ENCODE data around the gene TOGARAM2.

The TOGARAM2 gene

DNA sequence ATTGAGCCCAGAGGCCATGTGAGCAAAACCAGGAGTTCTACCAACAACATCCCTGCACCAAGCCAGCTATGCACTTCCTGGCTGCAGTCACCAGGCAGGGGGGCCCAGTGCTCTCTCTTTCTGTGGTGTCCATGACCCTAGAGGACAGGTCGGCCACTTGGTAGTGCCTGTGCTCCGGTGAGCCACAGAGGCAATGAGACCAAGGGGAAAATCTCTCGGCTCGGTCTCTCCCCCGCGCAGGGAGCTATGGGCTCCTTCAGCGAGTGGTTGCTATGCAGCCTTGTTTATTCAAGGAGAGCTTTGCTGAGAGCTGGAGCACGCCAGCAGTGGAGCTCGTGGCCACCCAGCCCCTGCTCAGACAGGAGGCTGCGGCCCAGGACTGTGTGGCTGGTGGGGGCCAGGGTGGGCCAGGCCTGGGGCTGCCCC, at the start of gene TOGARAM2:
TOGARAM2 (plus strand) TSS at position 283 of the 426 bp plus-strand sequence. CDS start 13,537 bp downstream, outside the sequence.
- no peak within 1 kb of the TSS for H3K4me3 ChIP-seq (ENCODE audit: low read depth, low read length)
- TF ChIP-seq, protein P1, sequence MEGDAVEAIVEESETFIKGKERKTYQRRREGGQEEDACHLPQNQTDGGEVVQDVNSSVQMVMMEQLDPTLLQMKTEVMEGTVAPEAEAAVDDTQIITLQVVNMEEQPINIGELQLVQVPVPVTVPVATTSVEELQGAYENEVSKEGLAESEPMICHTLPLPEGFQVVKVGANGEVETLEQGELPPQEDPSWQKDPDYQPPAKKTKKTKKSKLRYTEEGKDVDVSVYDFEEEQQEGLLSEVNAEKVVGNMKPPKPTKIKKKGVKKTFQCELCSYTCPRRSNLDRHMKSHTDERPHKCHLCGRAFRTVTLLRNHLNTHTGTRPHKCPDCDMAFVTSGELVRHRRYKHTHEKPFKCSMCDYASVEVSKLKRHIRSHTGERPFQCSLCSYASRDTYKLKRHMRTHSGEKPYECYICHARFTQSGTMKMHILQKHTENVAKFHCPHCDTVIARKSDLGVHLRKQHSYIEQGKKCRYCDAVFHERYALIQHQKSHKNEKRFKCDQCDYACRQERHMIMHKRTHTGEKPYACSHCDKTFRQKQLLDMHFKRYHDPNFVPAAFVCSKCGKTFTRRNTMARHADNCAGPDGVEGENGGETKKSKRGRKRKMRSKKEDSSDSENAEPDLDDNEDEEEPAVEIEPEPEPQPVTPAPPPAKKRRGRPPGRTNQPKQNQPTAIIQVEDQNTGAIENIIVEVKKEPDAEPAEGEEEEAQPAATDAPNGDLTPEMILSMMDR (IDR thresholded peaks at IDR 0.05; ENCODE audit: low read depth, low read length), result no peak
- peak; percentile 41 for DNase-seq (ENCODE audit: low read depth, low spot score)
- in situ Hi-C loops (cut with HindIII; ENCODE audit: low sequenced_read_pairs), result no loop called here

DNA sequence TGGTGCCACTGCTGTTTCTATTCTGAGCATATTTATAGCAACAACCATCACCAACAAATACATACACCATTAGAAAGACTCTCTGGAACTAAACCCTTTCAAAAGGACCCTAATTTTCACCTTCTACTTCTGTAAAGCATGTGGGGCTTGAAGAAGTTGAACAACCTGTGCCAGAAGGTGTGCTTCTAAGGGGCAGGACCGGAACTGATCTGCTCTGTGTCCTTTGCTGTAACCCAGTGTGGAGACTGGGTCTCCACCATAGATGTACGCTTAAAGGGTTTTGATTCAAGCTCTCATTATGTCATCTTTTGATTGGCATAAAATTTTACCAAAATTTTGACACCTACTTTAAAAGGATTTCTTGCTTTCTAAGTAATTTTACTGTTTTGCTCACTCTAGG, 46.3 kb upstream of the TOGARAM2 start:
- no peak for DNase-seq (ENCODE audit: low read depth, low spot score)
- in situ Hi-C loops (cut with HindIII; ENCODE audit: low sequenced_read_pairs), result no loop called here
- TF ChIP-seq, protein P1 (IDR thresholded peaks at IDR 0.05; ENCODE audit: low read depth, low read length), result no peak

DNA sequence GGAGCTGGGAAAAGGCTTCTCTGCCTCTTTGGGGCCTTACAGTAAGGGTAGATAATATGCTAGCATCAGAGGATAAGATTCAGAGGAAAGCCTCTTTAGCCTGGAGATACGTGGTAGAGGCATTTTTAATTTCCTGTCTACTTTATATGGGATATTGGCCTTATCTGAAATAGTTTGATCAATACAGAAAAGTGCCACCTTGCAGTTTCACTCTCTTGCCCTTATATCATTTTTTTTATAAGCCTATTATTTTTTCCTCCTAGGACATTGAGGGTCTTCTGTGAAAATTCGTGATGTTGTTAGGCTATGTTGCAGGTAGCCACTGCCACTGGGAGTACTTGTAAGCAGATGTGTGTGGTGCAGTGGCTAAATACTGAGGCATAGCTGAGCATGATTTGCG, 40.1 kb upstream of the TOGARAM2 start:
- in situ Hi-C loops (cut with HindIII; ENCODE audit: low sequenced_read_pairs), result no loop called here
- H3K4me3 ChIP-seq (ENCODE audit: low read depth, low read length), result no peak overlapping the region
- TF ChIP-seq, protein P1 (IDR thresholded peaks at IDR 0.05; ENCODE audit: low read depth, low read length), result no peak
- no peak for DNase-seq (ENCODE audit: low read depth, low spot score)

More for the DNA sequence above, 46.3 kb upstream of the TOGARAM2 start:
- no peak overlapping the region for H3K4me3 ChIP-seq (ENCODE audit: low read depth, low read length)

DNA sequence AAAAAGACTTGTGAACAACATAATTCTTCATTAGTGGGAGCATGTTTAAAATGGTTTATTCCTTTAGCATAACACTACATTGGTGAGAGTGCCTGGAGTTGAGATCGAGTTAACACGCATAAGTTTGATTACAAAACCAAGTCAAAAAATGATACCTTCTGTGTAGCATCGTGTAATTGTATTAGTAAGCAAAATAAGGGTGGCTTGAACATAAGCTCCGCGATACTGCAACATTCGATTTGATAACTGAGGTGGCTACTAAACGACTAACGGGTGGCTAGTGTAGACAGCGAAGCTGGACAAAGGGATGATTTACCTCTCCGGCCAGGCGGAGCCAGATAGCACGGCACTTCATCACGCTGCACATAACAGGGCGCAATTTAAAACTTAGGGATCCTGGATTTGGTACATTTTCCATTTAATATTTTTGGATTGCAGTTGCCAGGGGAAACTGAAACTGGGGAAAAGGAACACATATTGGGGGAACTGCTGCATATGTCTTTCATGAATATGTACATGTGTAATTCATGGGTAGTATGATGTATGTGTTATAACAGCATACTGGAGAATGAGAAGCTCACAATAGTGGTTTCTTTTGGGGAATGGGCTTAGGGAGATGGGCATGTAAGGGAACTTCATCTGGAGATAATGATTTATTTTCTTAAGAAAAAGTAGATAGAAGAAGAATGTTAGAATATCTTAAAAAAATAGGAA, 36.4 kb upstream of the TOGARAM2 start:
- H3K4me3 ChIP-seq (ENCODE audit: low read depth, low read length), result no peak overlapping the region
- DNase-seq (ENCODE audit: low read depth, low spot score), result no peak
- in situ Hi-C loops (cut with HindIII; ENCODE audit: low sequenced_read_pairs), result no loop called here
- TF ChIP-seq, protein P1 (IDR thresholded peaks at IDR 0.05; ENCODE audit: low read depth, low read length), result no peak

DNA sequence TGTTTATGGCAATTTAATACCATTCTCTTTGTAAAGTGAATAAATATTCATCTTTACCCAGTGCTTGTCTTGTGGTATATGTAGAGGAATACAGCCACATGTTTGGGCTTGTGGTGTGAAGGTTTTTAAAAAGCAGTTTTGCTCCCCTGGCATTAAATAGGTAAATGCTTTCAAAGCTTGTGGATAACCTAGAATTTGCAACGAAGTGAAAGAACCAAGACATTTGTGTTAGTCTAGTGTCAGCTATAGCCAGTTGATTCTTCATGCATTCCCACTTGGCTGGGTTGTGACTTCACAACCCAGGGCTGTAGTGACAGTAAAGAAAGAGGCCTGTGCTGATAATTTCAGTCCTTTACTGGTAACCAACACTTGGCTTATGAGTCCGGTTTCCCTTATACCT, 32.9 kb upstream of the TOGARAM2 start:
- in situ Hi-C loops (cut with HindIII; ENCODE audit: low sequenced_read_pairs), result no loop called here
- DNase-seq (ENCODE audit: low read depth, low spot score), result no peak
- TF ChIP-seq, protein P1 (IDR thresholded peaks at IDR 0.05; ENCODE audit: low read depth, low read length), result no peak
- no peak overlapping the region for H3K4me3 ChIP-seq (ENCODE audit: low read depth, low read length)

DNA sequence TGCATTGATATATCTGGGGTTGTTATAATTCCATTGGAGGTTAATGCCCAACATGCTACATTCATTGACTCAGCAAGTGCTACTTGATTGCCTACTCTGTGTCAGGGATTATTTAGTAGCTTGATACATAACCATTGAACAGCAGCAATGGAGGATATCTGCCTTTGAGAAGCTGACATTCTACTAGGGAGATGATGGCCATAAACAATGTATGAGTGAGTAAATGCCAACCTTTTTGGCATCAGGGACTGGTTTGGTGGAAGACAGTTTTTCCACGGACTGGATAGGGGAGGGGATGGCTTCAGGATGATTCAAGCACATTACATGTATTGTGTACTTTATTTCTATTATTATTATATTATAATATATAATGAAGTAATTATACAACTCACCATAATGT, 31.9 kb upstream of the TOGARAM2 start:
- in situ Hi-C loops (cut with HindIII; ENCODE audit: low sequenced_read_pairs), result no loop called here
- no peak for DNase-seq (ENCODE audit: low read depth, low spot score)
- H3K4me3 ChIP-seq (ENCODE audit: low read depth, low read length), result no peak overlapping the region
- TF ChIP-seq, protein P1 (IDR thresholded peaks at IDR 0.05; ENCODE audit: low read depth, low read length), result no peak
